Measurements from ENCODE around the gene SYT9.
A peak's percentile ranks its signal among the peaks of the same experiment; 100 is the strongest.

SYT9 gene

DNA sequence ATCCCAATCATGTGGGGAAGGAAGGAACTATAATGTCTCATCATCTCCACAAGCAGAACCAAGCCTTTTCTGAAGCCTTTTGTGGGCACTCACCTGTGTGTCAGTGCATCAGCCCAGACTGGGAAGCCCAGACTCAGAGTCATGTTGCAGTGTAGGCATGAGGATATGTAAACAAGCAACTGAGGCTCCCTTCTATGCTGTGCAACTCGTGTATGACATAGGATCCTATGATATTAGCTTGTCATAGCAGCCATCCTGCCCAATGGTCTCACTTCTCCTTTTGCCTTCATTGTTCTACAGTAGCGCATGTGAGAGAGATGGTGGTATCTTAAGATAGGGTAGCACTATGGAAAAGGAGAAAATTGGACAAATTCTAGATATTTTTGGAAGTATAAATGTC lies 130.2 kb downstream of the SYT9 start:
- Histone ChIP-seq H3K4me3 (ENCODE audit: low read depth, low read length) (no peak overlapping the region), H3K27ac (no peak overlapping the region), H3K27me3 (replicated peaks) (no peaks in the 10 kb centered on the region), H3K36me3 (replicated peaks) (no peaks in the 10 kb centered on the region)
- in situ Hi-C loops (cut with HindIII; ENCODE audit: low pct_ligation_motif_present, low sequenced_read_pairs) = no loop called here
- TF ChIP-seq CTCF (IDR thresholded peaks at IDR 0.05; ENCODE audit: low read depth, low read length, missing control alignments) = no peak
- no peak for DNase-seq

- Histone ChIP-seq H3K27me3 (replicated peaks) (no peaks in the 10 kb centered on the region), H3K36me3 (replicated peaks) (no peaks in the 10 kb centered on the region), H3K4me3 (ENCODE audit: low read depth, low read length) (no peak overlapping the region), H3K27ac (no peak overlapping the region)
- in situ Hi-C loops (cut with HindIII; ENCODE audit: low pct_ligation_motif_present, low sequenced_read_pairs) = no loop called here
- DNase-seq = no peak
- no peak for TF ChIP-seq CTCF (IDR thresholded peaks at IDR 0.05; ENCODE audit: low read depth, low read length, missing control alignments)
Observed at GRCh38 chr11:7383406-7383805, 131.7 kb downstream of the SYT9 start.

- in situ Hi-C loops (cut with HindIII; ENCODE audit: low pct_ligation_motif_present, low sequenced_read_pairs) = no loop called here
- no peak for DNase-seq
- no peaks in the 10 kb centered on the region for H3K27me3 ChIP-seq (replicated peaks)
- no peak overlapping the region for H3K27ac ChIP-seq
- H3K4me3 ChIP-seq (ENCODE audit: low read depth, low read length) = no peak overlapping the region
- TF ChIP-seq CTCF (IDR thresholded peaks at IDR 0.05; ENCODE audit: low read depth, low read length, missing control alignments) = no peak
- H3K36me3 ChIP-seq (replicated peaks) = no peaks in the 10 kb centered on the region
Observed at GRCh38 chr11:7384691-7385090, 133.0 kb downstream of the SYT9 start.

- Histone ChIP-seq H3K36me3 (replicated peaks) (no peaks in the 10 kb centered on the region), H3K27me3 (replicated peaks) (no peaks in the 10 kb centered on the region), H3K4me3 (ENCODE audit: low read depth, low read length) (no peak overlapping the region), H3K27ac (no peak overlapping the region)
- no peak for TF ChIP-seq CTCF (IDR thresholded peaks at IDR 0.05; ENCODE audit: low read depth, low read length, missing control alignments)
- in situ Hi-C loops (cut with HindIII; ENCODE audit: low pct_ligation_motif_present, low sequenced_read_pairs) = no loop called here
- no peak for DNase-seq
Observed at GRCh38 chr11:7385532-7385931, 133.8 kb downstream of the SYT9 start.

GRCh38 chr11:7413961-7414915 lies 162.5 kb downstream of the SYT9 start:
- peak; percentile 32 for TF ChIP-seq CTCF (IDR thresholded peaks at IDR 0.05; ENCODE audit: low read depth, low read length, missing control alignments)
- no peak for DNase-seq
- Histone ChIP-seq H3K4me3 (ENCODE audit: low read depth, low read length) (no peak overlapping the region), H3K27me3 (replicated peaks) (no peaks in the 10 kb centered on the region), H3K36me3 (replicated peaks) (no peaks in the 10 kb centered on the region), H3K27ac (no peak overlapping the region)
- in situ Hi-C loops (cut with HindIII; ENCODE audit: low pct_ligation_motif_present, low sequenced_read_pairs) = no loop called here

Data from brain microvascular endothelial cell (primary cell).